ENCODE results near the gene JDP2.

The JDP2 gene

GRCh38 chr14:75449696-75450095 is 21.9 kb downstream of the JDP2 start:
- DNase-seq (ENCODE audit: low spot score): no peak
- TF ChIP-seq CTCF (IDR thresholded peaks at IDR 0.05; ENCODE audit: extremely low read depth, missing control alignments): no peak

GRCh38 chr14:75450381-75451276 is 22.8 kb downstream of the JDP2 start:
- no peak for TF ChIP-seq CTCF (IDR thresholded peaks at IDR 0.05; ENCODE audit: extremely low read depth, missing control alignments)
- DNase-seq (ENCODE audit: low spot score): no peak

GRCh38 chr14:75452324-75452723 is 24.5 kb downstream of the JDP2 start:
- DNase-seq (ENCODE audit: low spot score): no peak
- TF ChIP-seq CTCF (IDR thresholded peaks at IDR 0.05; ENCODE audit: extremely low read depth, missing control alignments): no peak

GRCh38 chr14:75452900-75453816 is 25.3 kb downstream of the JDP2 start:
- DNase-seq (ENCODE audit: low spot score): no peak
- TF ChIP-seq CTCF (IDR thresholded peaks at IDR 0.05; ENCODE audit: extremely low read depth, missing control alignments): no peak

- peak; percentile 79 for DNase-seq (ENCODE audit: low spot score)
- peak; percentile 58 for TF ChIP-seq CTCF (IDR thresholded peaks at IDR 0.05; ENCODE audit: extremely low read depth, missing control alignments)
Observed at GRCh38 chr14:75453817-75454434, 26.1 kb downstream of the JDP2 start.

- no peak for TF ChIP-seq CTCF (IDR thresholded peaks at IDR 0.05; ENCODE audit: extremely low read depth, missing control alignments)
- no peak for DNase-seq (ENCODE audit: low spot score)
Observed at GRCh38 chr14:75454963-75455546, 27.2 kb downstream of the JDP2 start.

All from GM20000 (cell line).